Liver (tissue), 3 donors: Measurements from ENCODE around the gene TMEM106B.

Source experiments
- EGR1 ChIP-seq, 2 donors: IDR thresholded peaks; 2 replicates each; pipeline ENCODE4 v1.6.1; 2016 to 2018; ENCODE audit warnings: antibody characterized with exemption in 2 of 2, low read depth in 2 of 2
- GABPA ChIP-seq, 2 donors: IDR thresholded peaks in 1 of 2; conservative IDR thresholded peaks in 1 of 2; 2 replicates each; pipeline ENCODE4 v1.6.1; 2016; ENCODE audit warnings: antibody characterized with exemption in 2 of 2, mild to moderate bottlenecking in 1 of 2, moderate library complexity in 1 of 2
- JUND ChIP-seq, 2 donors: IDR thresholded peaks; 2 replicates each; pipeline ENCODE4 v1.6.1; 2016; ENCODE audit warnings: antibody characterized with exemption in 2 of 2
- TAF1 ChIP-seq: conservative IDR thresholded peaks from 2 replicates; pipeline ENCODE4 v1.6.1; 2016; ENCODE audit warnings: antibody characterized with exemption, mild to moderate bottlenecking
- YY1 ChIP-seq: IDR thresholded peaks from 2 replicates; pipeline ENCODE4 v1.6.1; 2016; ENCODE audit warnings: antibody characterized with exemption, mild to moderate bottlenecking
- TF ChIP-seq, protein P1 (sequence below): fragments of 150-350 bp; IDR thresholded peaks from 2 replicates; pipeline ENCODE4 v1.5.1; 2017; ENCODE audit warnings: improper control_type of control experiment, low read depth, low read length; ENCODE audit not compliant: missing input control
- TF ChIP-seq, protein P2 (sequence below): IDR thresholded peaks from 2 replicates; pipeline ENCODE4 v1.6.1; 2016; ENCODE audit warnings: antibody characterized with exemption
- TF ChIP-seq, protein P3 (sequence below): IDR thresholded peaks from 2 replicates; pipeline ENCODE4 v1.6.1; 2016; ENCODE audit warnings: antibody characterized with exemption, mild to moderate bottlenecking
- TF ChIP-seq, protein P4 (sequence below): IDR thresholded peaks from 2 replicates; pipeline ENCODE4 v1.6.1; 2016; ENCODE audit warnings: antibody characterized with exemption
- TF ChIP-seq, protein P5 (sequence below): IDR thresholded peaks from 2 replicates; pipeline ENCODE4 v1.6.1; 2016; ENCODE audit warnings: antibody characterized with exemption
- donor health status: healthy.
- donor health status: healthy.

DNA sequence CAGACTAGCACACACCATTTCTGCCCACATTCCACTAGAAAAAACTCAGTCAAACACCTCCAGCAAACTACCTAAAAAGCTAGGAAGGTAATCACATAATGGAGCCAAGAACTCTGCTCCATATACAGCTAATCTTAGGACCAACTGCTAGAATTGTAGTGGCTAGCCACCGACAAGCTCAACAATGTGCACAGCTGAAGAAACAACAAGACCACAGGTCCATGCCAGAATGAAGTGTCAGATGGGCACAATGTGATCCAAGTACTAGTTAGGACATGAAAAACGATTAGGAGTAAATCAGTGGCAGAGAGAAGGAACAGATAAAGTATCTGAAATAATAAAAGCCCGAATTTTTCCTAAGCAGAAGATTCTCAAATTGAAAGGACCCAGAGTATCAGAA, 38.6 kb downstream of the TMEM106B start:
- TF ChIP-seq, protein P1, sequence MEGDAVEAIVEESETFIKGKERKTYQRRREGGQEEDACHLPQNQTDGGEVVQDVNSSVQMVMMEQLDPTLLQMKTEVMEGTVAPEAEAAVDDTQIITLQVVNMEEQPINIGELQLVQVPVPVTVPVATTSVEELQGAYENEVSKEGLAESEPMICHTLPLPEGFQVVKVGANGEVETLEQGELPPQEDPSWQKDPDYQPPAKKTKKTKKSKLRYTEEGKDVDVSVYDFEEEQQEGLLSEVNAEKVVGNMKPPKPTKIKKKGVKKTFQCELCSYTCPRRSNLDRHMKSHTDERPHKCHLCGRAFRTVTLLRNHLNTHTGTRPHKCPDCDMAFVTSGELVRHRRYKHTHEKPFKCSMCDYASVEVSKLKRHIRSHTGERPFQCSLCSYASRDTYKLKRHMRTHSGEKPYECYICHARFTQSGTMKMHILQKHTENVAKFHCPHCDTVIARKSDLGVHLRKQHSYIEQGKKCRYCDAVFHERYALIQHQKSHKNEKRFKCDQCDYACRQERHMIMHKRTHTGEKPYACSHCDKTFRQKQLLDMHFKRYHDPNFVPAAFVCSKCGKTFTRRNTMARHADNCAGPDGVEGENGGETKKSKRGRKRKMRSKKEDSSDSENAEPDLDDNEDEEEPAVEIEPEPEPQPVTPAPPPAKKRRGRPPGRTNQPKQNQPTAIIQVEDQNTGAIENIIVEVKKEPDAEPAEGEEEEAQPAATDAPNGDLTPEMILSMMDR: no peak
- TF ChIP-seq, protein P2, sequence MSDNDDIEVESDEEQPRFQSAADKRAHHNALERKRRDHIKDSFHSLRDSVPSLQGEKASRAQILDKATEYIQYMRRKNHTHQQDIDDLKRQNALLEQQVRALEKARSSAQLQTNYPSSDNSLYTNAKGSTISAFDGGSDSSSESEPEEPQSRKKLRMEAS: no peak
- TF ChIP-seq TAF1 (no peak), GABPA (IDR thresholded peaks at IDR 0.05 in 1 of 2, conservative IDR thresholded peaks at IDR 0.05 in 1 of 2) (no peak), EGR1 (IDR thresholded peaks at IDR 0.05; ENCODE audit: low read depth in 2 of 2) (no peak), JUND (IDR thresholded peaks at IDR 0.05) (no peak), YY1 (no peak)
- TF ChIP-seq, protein P3, sequence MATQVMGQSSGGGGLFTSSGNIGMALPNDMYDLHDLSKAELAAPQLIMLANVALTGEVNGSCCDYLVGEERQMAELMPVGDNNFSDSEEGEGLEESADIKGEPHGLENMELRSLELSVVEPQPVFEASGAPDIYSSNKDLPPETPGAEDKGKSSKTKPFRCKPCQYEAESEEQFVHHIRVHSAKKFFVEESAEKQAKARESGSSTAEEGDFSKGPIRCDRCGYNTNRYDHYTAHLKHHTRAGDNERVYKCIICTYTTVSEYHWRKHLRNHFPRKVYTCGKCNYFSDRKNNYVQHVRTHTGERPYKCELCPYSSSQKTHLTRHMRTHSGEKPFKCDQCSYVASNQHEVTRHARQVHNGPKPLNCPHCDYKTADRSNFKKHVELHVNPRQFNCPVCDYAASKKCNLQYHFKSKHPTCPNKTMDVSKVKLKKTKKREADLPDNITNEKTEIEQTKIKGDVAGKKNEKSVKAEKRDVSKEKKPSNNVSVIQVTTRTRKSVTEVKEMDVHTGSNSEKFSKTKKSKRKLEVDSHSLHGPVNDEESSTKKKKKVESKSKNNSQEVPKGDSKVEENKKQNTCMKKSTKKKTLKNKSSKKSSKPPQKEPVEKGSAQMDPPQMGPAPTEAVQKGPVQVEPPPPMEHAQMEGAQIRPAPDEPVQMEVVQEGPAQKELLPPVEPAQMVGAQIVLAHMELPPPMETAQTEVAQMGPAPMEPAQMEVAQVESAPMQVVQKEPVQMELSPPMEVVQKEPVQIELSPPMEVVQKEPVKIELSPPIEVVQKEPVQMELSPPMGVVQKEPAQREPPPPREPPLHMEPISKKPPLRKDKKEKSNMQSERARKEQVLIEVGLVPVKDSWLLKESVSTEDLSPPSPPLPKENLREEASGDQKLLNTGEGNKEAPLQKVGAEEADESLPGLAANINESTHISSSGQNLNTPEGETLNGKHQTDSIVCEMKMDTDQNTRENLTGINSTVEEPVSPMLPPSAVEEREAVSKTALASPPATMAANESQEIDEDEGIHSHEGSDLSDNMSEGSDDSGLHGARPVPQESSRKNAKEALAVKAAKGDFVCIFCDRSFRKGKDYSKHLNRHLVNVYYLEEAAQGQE: no peak
- TF ChIP-seq, protein P4, sequence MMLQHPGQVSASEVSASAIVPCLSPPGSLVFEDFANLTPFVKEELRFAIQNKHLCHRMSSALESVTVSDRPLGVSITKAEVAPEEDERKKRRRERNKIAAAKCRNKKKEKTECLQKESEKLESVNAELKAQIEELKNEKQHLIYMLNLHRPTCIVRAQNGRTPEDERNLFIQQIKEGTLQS: no peak
- TF ChIP-seq, protein P5, sequence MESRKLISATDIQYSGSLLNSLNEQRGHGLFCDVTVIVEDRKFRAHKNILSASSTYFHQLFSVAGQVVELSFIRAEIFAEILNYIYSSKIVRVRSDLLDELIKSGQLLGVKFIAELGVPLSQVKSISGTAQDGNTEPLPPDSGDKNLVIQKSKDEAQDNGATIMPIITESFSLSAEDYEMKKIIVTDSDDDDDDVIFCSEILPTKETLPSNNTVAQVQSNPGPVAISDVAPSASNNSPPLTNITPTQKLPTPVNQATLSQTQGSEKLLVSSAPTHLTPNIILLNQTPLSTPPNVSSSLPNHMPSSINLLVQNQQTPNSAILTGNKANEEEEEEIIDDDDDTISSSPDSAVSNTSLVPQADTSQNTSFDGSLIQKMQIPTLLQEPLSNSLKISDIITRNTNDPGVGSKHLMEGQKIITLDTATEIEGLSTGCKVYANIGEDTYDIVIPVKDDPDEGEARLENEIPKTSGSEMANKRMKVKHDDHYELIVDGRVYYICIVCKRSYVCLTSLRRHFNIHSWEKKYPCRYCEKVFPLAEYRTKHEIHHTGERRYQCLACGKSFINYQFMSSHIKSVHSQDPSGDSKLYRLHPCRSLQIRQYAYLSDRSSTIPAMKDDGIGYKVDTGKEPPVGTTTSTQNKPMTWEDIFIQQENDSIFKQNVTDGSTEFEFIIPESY: no peak
